ENCODE data around the gene CD99L2. TPM values are rescaled to one million over a fixed set of nuclear protein-coding genes. Genes with fewer than 3 reads are reported as not detected.

Gene CD99L2
- total RNA-seq, 1 experiment from 2014 or later: 29.5 TPM

GRCh38 chrX:150768580-150769190 is 129.8 kb downstream of the CD99L2 start:
- CTCF ChIA-PET: no interaction called here
- POLR2A ChIA-PET (ENCODE audit: low non-redundant PET): no interaction called here
- BruUV-seq (replicated peaks): no TSS peak
- intact Hi-C loops (cut with micrococcal nuclease; ENCODE audit: unreplicated experiment): no loop called here
- no peak for DNase-seq (ENCODE audit: low spot score)
- no peaks in the 10 kb centered on the region for H3K4me1 ChIP-seq (ENCODE audit: insufficient read depth, low read length, poor library complexity, severe bottlenecking)
- H3K36me3 ChIP-seq (ENCODE audit: insufficient read depth, low read length, poor library complexity, severe bottlenecking): no peaks in the 10 kb centered on the region
- no peak overlapping the region for H3K27ac ChIP-seq (ENCODE audit: low read depth, low read length, poor library complexity, severe bottlenecking)
- H3K27me3 ChIP-seq (replicated peaks; ENCODE audit: insufficient read depth, low read depth, low read length, poor library complexity): no peaks in the 10 kb centered on the region
- no peak overlapping the region for H3K4me3 ChIP-seq (ENCODE audit: low read depth, low read length, poor library complexity, severe bottlenecking)
- no peak for TF ChIP-seq CTCF (conservative IDR thresholded peaks at IDR 0.05; ENCODE audit: low read depth, low read length)
- no peak for TF ChIP-seq EZH2 (IDR thresholded peaks at IDR 0.05; ENCODE audit: borderline replicate concordance, low read depth, low read length, poor library complexity, severe bottlenecking)
- H3K9me3 ChIP-seq (ENCODE audit: low read depth, low read length, poor library complexity, severe bottlenecking): no peaks in the 10 kb centered on the region

- Histone ChIP-seq H3K27ac (ENCODE audit: low read depth, low read length, poor library complexity, severe bottlenecking) (no peak overlapping the region), H3K27me3 (replicated peaks; ENCODE audit: insufficient read depth, low read depth, low read length, poor library complexity) (no peaks in the 10 kb centered on the region), H3K4me1 (ENCODE audit: insufficient read depth, low read length, poor library complexity, severe bottlenecking) (no peaks in the 10 kb centered on the region), H3K36me3 (ENCODE audit: insufficient read depth, low read length, poor library complexity, severe bottlenecking) (no peaks in the 10 kb centered on the region), H3K4me3 (ENCODE audit: low read depth, low read length, poor library complexity, severe bottlenecking) (no peak overlapping the region), H3K9me3 (ENCODE audit: low read depth, low read length, poor library complexity, severe bottlenecking) (no peaks in the 10 kb centered on the region)
- DNase-seq (ENCODE audit: low spot score): no peak
- TF ChIP-seq EZH2 (IDR thresholded peaks at IDR 0.05; ENCODE audit: borderline replicate concordance, low read depth, low read length, poor library complexity, severe bottlenecking): no peak
- TF ChIP-seq CTCF (conservative IDR thresholded peaks at IDR 0.05; ENCODE audit: low read depth, low read length): no peak
- intact Hi-C loops (cut with micrococcal nuclease; ENCODE audit: unreplicated experiment): no loop called here
- BruUV-seq (replicated peaks): no TSS peak
- ChIA-PET POLR2A (ENCODE audit: low non-redundant PET) (no interaction called here), CTCF (no interaction called here)
Observed at GRCh38 chrX:150768132-150768485, 130.4 kb downstream of the CD99L2 start.

GRCh38 chrX:150767475-150768131 is 130.9 kb downstream of the CD99L2 start:
- Histone ChIP-seq H3K36me3 (ENCODE audit: insufficient read depth, low read length, poor library complexity, severe bottlenecking) (no peaks in the 10 kb centered on the region), H3K9me3 (ENCODE audit: low read depth, low read length, poor library complexity, severe bottlenecking) (no peaks in the 10 kb centered on the region), H3K27ac (ENCODE audit: low read depth, low read length, poor library complexity, severe bottlenecking) (no peak overlapping the region), H3K27me3 (replicated peaks; ENCODE audit: insufficient read depth, low read depth, low read length, poor library complexity) (no peaks in the 10 kb centered on the region), H3K4me3 (ENCODE audit: low read depth, low read length, poor library complexity, severe bottlenecking) (no peak overlapping the region), H3K4me1 (ENCODE audit: insufficient read depth, low read length, poor library complexity, severe bottlenecking) (no peaks in the 10 kb centered on the region)
- DNase-seq (ENCODE audit: low spot score): no peak
- intact Hi-C loops (cut with micrococcal nuclease; ENCODE audit: unreplicated experiment): no loop called here
- TF ChIP-seq CTCF (conservative IDR thresholded peaks at IDR 0.05; ENCODE audit: low read depth, low read length) (no peak), EZH2 (IDR thresholded peaks at IDR 0.05; ENCODE audit: borderline replicate concordance, low read depth, low read length, poor library complexity, severe bottlenecking) (no peak)
- no TSS peak for BruUV-seq (replicated peaks)
- POLR2A ChIA-PET (ENCODE audit: low non-redundant PET): no interaction called here
- CTCF ChIA-PET: no interaction called here

Measured in A673 (cell line).